LNCAP (cell line): ENCODE results near the gene MRO.

Experiments used
- CTCF ChIP-seq: fragments of 450-650 bp; IDR thresholded peaks from 2 replicates; pipeline ENCODE4 v1.5.1; 2017; ENCODE audit warnings: mild to moderate bottlenecking

Gene MRO

DNA sequence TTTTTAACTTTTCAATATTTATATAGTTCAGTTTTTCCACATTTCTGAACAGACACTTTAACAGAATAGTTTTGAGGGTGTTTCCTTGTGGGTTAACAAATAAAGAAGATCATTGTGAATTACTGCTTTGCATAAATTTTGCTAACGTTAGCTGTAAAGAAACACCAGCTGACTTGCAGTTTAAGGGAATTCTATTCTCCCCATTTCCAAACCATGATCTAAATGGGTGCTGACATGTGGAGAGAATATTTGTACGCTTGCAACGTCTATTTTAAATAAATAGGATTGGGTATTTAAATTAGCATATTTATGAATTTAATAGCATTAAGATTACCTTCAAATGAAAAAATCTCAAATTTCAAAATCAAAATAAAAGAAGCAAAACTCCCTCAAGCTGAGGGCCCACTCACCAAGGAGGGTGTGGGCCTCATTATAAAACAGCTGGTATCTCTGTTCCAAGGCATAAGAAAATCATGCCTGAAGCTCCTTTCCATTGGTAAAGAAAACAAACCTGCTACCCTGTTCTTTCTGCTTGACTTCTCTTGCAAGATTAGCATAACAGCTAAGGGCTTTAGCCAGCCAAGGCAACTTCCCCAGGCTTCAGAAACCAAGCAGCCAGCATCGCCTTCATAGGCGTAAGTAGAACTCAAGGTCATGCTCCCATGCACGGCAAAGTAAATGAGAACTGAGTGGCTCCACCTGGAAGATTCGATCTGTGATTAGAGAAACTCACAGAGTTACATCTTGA, 3.2 kb downstream of the MRO start:
- no peak for TF ChIP-seq CTCF

DNA sequence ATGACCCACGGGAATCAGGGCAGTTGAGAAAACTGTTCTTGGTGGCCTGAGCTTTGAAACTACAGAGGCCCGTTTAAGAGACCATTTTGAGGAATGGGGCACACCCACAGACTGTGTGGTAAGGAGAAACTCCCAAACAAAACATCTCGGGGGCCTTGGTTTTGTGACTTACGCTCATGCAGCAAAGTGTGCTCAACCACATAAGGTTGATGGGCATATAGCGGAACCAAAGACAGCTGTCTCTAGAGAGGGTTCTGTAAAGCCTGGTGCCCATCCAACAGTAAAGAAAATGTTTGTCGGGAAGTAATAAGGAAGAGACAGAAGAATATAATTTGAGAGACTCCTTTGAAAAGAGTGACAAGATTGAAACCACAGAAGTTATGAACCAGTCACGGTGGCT, 5.4 kb downstream of the MRO start:
- no peak for TF ChIP-seq CTCF

- no peak for TF ChIP-seq CTCF
These were observed 6.5 kb downstream of the MRO start for GRCh38 chr18:50813353-50813752.

GRCh38 chr18:50812834-50813233, 7.0 kb downstream of the MRO start:
- no peak for TF ChIP-seq CTCF

DNA sequence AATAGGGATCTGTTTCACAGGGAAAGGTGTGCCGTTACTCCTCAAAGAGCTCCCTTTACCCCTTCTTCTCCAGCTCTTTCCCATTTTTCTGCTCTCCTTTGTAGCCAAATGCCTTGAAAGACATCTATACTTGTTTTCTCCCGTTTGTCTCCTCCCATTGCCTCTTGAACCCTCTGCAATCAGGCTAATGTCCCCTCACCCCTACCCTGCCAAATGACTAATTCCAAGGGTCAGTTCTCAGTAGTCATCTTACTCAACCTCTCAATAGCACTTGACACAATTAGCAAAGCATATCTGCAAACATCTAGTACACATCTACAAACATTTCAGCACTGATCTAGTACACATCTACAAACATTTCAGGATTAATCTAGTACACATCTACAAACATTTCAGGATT, 12.6 kb downstream of the MRO start:
- no peak for TF ChIP-seq CTCF

DNA sequence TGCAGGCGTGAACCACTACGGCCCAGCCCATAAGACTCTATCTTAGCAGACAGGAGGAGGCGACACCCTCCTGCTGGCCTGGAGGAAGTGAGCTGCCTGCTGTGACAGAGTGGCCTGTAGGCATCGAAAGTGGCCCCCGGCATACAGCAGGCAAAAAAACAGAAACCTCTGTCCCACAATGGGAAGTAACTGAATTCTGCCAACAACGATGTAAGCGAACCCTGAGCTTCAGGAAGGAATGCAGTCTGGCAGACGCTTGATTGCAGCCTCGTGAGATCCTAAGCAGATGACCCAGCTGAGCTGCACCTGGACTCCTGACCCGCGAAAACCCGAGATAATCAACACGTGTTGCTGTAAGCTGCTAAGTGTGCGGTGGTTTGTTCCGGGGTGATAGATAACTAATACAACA, 13.6 kb downstream of the MRO start:
- TF ChIP-seq CTCF, result no peak

- no peak for TF ChIP-seq CTCF
These were observed 14.1 kb downstream of the MRO start for GRCh38 chr18:50805732-50806131.

DNA sequence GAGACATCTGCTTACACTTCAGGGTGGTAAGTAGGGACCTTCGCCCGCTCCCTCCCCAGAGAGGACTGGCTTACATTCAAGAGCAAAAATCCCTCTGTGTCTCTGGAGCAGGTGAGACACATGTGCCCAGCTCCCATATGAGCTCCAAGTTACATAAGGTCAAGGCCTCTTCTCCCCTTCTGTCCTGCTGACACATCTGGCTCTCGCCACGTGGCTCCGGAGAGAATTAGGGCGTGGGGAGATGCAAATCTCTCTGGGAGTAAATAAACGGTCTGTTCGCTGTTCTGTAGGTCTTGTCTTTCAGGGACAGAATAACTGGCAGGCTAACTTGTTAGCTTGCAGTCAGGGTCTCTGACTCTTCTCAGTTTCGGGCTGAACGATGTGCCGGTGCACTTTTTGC, 16.2 kb downstream of the MRO start:
- no peak for TF ChIP-seq CTCF
